HG03520 (cell line): ENCODE data around the gene SP6.

Source experiments
- ATAC-seq: cut with Tn5 transposase; IDR thresholded peaks from one replicate; pipeline ENCODE4 v1.9.1; 2021; ENCODE audit warnings: mild to moderate bottlenecking, moderate library complexity; ENCODE audit not compliant: unreplicated experiment

SP6 gene

DNA sequence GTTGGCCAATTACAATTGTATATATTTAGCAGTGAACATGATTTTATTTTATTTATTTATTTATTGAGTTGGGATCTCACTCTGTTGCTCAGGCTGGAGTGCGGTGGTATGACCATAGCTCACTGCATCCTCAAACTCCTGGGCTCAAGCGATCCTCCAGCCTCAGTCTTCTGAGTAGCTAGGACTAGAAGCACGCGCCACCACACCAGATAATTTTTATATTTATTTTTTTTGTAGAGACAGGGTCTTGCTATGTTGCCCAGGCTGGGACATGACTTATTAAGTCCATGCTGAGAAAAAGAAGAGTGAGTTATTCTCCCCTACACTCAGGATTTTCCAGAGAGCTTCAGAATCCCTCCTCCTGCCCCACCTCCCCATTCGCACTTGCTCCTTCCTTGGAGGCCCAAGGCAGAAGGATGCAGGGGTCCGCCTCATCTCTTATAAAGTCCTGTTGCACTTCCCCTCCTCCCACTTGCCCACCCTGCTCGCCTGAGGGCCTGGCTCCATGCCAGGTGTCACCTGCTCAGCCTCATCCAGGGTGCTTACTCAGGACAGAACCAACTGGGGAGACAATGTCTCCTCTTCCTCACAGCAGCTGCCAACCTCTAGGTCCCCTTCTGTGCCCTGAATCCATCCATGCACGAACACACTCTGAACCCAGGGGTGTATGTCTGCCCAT, 29.0 kb upstream of the SP6 start:
- no peak for ATAC-seq

DNA sequence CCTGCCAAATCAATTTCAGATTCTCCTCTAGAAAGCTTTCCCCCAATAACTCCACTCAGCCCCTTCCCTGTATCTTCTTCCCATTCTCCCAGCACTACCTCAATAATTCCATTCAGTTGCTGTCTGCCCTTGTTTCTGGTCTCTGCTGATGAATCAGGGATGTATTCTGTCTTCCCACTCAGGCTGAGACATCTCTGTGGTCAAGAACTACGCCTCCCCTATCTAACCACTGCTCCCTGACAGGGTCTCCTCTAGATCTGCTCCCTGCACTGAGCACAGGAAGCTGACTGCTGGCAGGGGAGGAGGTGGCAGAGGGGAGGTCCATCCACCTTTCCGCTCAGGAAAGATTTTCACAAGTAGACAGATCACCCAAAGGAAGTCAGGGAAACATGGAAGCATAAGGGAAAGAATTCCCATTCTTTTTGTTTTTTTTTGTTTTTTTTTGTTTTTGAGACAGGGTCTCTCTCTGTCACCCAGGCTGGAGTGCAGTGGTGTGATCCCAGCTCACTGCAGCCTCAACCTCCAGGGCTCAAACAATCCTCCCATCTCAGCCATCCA, 28.1 kb upstream of the SP6 start:
- ATAC-seq, result no peak

DNA sequence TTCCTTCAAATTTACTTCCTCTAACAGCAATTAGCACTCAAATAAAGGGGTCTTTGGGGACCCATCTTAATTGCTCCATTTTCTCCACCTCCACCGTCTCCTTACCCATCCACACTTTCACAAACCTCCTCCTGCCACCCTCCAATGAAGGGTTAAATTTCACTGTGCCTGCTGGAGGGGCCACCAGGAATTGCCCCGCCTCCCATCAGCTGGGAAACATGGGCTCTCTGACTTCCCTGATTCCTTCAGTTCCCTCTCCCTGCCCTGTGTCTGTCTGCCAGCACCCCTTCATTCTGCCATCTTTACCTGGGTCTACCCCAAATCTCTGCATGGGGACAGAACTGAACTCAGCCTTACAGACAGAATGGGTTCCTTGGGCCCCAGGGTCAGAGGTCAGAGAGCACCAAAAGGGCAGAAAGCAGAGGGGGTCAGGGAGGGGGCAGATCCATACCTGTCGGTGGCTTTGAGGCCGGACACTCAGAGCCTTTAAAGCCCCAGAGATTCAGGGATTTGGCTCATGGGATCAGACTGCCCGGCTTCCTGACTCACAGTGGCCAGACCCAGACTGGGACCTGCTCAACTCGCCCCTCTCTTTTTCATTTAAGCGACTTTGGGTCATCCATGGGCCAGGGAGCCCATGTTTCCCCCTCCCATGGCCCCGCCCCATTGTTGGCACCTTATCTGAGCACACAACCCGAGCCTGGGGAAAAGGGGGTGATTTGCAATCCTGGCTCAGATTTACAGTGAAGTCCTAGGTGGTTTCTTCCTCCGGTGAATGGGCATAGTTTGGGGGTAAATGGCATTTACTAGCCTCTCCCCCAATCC, 27.5 kb upstream of the SP6 start:
- ATAC-seq, result no peak

DNA sequence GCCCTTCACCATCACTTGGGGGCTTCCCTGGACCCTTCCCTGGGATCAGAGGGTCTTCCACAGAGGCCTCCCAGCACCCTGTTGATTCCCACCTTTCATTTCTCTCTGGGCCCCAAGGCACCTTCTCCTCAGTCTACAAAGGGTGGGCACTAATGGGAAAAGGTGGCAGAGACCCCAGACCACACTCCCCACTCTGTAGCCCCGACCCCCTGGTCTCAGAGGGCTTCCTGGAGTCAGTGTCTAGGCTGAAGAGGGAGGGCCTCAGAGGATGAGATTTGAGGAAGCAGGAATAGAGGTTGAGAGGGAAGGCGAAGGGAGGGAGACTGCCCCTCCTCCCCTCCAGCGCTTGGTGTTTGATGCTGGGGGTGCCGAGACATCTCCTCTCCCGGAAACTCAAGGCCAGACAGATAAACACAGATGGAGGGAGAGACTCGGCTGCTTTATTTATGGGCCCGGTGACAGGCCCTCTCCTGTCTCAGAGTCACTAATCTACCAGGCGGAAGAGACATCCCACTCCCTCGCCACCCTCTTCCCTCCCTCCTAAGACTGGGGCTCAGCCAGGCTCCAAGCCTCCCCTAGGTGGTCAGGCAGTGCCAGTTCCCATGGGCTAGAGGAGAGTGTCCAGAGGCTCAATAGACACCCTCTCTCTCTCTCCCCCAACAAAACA, 26.5 kb upstream of the SP6 start:
- ATAC-seq, result no peak

DNA sequence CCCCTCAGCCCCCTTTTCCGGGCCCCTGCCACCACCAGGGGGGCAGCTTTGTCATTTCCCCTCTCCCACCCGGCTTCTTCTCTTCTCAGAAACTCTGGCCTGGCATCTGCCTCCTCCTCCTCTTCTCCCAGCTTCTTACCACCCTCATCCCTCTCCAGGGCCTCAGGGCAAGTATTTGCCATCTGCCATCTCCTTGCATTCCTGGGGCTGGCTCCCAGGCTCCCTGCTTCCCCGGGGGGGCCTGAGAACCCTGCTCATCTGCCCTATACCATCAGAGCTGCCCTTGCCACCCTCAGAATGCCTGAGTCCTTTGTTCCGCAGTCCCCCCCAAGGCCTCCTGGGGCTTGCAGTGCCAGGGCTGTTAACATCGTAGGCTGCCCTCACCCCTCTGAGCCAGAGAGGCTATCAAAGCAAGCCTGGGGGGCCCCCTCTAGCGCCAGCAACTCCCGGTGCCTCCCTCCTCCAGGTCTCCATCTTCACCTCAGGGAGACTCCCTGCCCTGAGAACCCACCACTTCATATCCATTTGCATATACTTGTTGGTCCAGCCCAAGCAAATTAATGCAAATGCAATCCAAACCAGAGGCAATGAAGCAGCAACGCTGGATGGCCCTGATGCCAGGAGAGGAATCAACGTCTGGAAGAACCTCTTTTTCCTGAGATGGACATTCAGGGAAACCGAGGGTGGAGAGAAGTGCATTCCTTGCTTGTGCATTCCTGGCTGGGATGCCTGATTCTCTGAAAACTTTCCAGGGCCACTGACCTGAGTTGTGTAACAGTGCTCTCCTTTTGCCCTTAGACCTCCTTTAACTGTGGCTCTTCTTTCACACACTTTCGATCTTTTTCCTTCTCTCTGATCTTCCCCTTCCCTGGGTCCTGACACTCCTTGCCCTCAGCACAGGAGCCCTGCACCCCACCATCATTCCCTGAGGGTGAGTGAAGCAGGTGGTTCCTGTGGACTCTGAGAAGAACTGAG, 24.3 kb upstream of the SP6 start:
- no peak for ATAC-seq

DNA sequence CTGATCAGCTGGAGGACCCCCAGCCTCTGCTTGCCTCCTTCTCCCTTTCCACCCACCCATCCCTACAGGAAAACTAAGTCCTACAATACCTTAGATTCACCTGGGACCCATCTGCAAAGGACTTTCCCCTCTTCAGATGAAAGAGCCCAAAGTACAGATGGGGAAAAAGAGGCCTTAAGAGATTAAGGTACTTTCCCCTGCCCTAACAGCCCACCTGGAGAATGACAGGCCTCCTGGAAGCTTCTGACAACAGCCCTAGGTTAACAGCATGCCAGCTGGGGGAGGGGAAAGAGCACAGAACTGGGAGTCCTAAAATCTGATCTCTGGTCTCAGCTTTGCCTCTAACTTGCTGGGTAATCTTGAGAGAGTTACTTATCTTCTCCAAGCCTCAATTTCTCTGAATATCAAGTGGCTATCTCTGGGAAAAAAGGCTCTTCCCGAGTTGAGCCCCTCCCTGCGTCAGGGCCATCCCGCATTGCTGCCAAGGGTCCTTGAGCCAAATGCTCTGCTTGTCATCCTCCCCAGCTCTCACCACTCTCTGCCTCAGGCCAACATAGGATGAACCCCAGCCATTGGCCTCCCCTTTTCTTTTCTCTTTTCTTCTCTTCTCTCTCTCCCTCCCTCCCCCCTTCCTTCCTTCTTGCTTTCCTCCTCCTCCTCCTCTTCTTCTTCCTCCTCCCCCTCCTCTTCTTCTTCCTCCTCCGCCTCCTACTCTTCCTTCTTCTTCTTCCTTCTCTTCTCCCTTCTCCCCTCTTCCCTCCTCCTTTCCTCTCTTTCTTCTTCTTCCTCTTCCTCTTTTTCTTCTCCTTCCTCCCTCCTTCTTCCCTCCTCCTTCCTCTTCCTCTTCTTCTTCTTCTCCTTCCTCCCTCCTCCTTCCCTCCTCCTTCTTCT, 22.5 kb upstream of the SP6 start:
- ATAC-seq, result no peak

DNA sequence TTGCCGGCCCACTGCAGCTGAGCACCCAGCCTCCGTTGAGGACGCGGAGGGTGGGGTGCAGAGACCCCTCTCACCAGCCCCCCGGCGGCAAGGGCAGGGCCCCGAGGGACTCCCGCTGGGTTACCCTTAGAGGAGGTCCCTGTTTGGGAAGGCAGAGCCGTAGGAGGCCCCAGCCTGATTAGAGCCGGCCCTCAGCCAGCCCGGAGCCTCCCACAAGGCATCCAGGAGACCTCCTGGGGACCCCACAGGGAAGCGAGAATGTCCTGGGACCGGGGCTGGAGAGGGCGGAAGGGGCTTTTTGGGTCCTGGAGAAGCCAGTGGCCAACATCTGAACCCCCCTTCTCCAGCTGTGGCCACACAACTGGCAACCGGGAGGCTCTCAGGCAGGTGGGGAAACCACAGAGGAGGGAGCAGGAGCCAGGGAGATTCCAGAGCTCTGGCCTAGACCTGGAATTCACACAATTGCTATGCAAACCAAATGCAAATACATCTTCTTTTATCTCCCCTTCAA, 21.7 kb upstream of the SP6 start:
- no peak for ATAC-seq

DNA sequence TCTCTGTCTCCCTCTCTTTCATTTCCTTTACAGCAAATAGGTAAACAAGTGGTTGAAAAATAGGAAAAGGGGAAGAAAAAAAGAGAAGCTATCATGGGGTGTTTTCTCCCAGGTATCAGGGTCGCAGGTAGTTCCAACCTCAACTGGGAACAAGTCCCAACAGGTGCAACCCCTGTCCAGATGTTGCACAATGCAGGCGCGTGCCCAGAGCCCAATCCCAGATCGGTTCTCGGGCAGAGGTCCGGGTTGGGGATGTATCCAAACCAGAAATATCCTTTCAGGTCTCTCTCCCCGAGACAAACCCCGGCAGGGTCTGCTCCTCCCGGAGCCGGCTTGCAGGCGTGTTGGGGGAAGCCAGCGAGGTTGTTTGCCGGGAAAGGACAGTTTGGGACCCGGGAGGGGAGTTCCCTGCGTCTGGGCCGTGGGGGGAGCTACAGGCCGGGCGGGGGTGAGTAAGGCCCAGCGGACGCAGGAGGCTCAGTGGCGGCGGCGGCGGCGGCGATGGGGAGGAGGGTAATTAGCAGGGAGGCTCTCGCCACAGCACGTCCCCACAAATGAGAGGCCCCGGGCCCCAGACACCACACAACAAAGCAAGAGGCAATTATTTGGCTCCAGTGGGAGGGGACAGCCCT, 21.2 kb upstream of the SP6 start:
- ATAC-seq, result no peak

DNA sequence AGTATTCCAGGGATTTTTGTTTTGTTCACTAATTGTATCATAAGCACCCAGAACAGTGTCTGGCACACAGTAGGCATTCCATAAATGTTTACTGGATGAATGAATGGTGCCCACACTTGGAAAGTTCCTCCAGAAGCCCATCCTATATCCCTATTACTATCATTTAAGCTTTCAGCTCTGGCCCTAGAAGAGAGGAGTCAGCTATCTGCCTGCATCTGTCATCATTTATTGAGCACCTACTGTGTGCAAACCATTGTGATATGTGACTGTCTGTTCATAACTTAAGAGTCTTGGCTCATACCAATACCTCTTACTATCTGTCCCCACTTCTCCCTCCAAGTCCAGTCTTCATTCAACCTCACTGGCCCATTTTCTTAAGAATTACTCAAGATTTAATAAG, 20.1 kb upstream of the SP6 start:
- no peak for ATAC-seq

DNA sequence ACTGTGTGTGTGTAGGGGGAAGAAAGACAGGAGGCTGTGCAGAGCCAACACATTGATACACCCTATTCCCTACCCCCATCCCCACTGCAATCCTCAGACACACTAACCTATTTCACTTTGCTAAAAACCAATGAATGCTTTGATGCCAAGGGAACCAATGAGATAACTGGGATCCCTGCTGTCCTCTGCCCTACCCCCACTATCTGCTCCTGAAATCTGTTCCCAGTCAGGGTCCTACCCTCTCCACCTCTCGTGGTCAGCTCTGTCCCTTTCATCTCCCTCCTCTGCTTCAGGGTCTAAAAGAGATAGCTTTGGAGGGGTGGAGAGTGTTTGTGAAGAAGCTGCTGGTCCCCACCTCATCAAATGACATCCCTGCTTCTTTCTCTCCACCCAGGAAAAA, 19.1 kb upstream of the SP6 start:
- no peak for ATAC-seq

DNA sequence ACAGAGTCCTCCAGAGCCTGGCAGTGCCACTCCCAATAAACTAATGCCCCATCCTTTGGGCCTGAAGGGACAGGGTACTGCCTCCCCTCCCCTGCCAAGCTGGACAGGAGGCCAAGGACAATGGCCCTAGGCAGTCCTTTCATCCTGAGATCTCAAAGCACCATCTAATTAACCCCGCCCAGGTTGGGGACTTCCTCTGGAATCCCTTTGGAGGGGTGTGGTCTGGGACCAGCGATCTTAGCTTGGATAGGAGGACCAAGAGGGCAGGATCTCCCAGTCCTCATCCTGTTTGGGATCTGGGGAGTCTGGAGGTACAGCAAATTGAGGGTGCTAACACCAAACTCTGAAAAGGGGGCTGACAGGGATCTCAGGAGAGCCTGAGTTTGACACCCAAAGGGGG, 18.2 kb upstream of the SP6 start:
- no peak for ATAC-seq

DNA sequence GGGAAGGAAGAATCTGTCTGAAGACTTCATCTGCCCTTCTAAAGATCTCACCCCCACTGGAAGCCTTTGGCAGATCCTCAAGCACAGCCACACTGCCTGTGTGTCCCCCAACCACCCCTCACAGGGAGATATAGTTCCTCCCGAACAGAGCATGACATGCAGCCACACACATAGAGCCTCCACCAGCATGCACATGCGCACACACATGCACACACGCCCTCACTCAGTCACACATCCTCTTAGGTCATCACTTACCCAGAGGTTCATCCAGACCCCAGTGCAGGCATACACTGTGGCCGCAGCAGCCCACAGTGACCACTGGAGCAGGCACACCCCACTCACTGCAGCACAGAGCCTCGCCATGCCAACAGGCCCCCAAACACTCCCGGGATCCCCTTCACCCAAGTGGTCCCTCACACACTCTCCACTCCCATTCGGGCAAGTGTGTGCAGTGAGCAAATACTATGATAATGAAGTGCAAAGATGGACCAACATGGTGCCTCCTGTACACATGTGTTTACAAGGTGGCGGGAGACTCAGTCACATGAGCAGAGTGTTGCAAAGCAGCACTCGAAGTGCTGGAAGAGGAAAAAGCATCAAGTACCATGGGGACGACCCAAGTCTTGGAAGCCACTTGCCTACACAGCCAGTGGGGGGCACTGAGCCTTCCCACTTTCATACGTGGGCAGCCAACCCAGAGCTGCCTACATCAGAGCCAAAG, 17.0 kb upstream of the SP6 start:
- no peak for ATAC-seq

DNA sequence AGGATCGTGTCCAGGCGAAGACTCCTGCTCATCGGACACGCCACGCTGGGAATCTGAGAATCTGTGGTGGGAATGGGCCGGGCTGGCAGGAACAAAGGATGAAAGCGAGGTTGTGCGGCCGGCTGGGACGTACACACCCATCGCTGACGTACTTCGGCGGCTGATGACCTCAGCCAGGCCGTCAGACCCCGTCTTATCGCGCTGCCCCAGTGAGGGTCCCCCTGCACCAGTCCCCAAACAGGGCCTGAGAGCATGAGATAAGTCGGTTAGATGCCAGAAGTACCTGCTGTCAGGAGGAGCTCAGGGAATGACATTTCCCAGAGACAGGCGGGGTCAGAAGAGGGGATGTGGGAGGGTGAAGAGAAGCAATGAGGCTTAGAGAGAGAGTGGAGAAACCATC, 16.0 kb upstream of the SP6 start:
- no peak for ATAC-seq

DNA sequence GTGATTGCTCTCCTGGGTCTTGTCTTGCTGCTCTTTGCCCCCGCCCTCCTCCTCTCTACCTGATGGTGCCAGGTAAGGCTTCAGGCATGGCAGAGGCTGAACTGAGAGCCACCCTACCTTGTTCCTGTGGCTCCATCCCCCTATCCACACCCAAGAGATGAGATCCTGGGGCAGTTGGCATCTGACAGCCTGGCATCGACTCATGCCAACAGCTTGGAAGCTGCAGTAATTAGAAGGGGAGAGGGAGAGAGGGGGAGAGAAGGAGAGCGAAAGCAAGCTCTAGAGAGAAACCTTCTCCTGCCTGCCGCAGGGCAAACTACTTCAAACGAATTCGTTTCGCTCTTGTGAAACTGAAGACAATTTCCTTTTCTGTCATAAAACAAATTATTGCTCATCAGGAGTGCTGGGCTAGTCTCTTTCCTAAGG, 13.8 kb upstream of the SP6 start:
- ATAC-seq, result no peak

DNA sequence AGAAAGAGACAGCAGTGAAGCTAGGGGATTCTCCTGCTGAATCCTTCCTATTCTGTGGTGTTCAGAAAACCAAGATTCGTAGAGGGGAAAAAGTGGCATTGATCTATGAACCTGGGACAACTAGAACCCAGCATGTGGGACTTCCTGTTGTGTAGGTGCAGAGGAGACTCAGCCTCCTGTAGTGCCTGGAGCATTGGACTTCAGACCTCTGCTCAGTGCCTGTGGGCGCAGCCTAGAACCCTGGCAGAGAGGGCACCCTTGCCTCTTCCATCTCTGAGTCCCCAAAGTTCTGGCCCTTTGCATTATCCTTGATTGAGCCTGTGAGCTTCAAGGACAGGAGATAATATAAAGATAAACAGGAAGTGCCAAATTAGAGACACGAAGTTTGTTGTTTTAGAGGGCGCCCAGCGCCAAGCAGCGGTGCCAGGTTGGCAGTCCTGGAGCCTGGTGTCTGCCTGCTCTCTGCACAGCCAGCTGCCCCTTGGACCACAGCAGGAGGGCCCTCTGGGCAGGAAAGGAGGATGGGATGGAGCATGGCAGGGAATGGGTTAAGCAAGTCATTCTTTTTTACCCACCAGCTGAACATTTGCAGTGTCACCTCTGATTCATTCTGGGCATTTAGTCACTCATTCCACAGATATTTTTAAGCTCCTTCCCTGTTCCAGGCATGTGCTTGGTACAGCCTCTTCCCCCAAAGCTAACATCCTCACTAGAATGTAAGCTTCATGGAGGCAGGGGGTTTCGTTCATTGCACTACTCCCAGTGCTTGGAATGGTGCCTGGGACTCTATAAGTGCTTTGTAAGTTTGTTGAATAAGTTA, 11.9 kb upstream of the SP6 start:
- ATAC-seq, result no peak

DNA sequence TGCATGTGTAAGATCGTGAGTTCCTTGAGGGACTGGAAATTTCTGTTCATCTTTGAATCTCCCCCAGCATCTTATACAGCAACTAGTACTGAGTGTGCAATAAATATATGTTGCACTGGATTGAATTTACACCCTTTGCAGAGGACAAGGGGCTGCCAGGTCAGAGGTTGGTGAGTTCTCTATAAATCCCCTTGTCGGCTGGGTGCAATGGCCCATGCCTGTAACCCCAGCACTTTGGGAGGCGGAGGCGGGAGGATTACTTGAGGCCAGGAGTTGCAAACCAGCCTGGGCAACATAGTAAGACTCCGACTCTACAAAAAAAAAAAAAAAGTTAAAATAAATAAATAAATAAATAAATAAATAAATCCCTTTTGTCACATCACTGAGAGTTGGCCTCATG, 9.4 kb upstream of the SP6 start:
- ATAC-seq, result no peak
